OCI-LY7 (cell line): Measurements from ENCODE around the gene ATP2C1. TPM values are rescaled to one million over a fixed set of nuclear protein-coding genes. Genes with fewer than 3 reads are reported as not detected.
"Not testable (repeated sequence)": the region's sequence is repeated elsewhere in the genome, so short reads cannot be mapped to it uniquely, and the experiment has no call there.

ENCODE experiments used
- BruUV-seq: library from RNA; stranded (reverse); fragments of 400-500 nt; replicated peaks from 2 replicates; lab custom pipeline; 2021; lab: Mats Ljungman, UMichigan
- CTCF ChIA-PET: fragments of 300-600 bp; sonication (Branson Sonifier 250); formaldehyde crosslinking; loops from one replicate; lab custom pipeline; 2022; ENCODE audit warnings: antibody characterized with exemption; ENCODE audit not compliant: unreplicated experiment; lab: Charles Lee
- POLR2A ChIA-PET: fragments of 300-600 bp; sonication (Branson Sonifier 250); formaldehyde crosslinking; loops from one replicate; lab custom pipeline; 2022; ENCODE audit warnings: antibody characterized with exemption; lab: Charles Lee
- DNase-seq: peaks from one replicate; pipeline ENCODE4 v3.0.0-alpha.2; 2015; ENCODE audit warnings: low spot score
- H2AFZ ChIP-seq: fragments of 200-600 bp; sonication (generic), shearing (Covaris generic); 2 replicates; pipeline ENCODE4 v1.6.1; 2014; ENCODE audit warnings: mild to moderate bottlenecking, antibody characterized with exemption, low read length, moderate library complexity
- H3K27ac ChIP-seq: fragments of 200-600 bp; sonication (generic); 2 replicates; pipeline ENCODE4 v1.5.1; 2014; ENCODE audit warnings: mixed run types, low read depth, mild to moderate bottlenecking, moderate library complexity, low read length, inconsistent platforms; ENCODE audit not compliant: poor library complexity, severe bottlenecking
- H3K36me3 ChIP-seq: fragments of 200-600 bp; sonication (generic); 2 replicates; pipeline ENCODE4 v1.6.1; 2014; ENCODE audit warnings: mild to moderate bottlenecking, antibody characterized with exemption, low read length, moderate library complexity, mixed read lengths; ENCODE audit not compliant: insufficient read depth
- H3K4me1 ChIP-seq: fragments of 200-600 bp; sonication (generic); 2 replicates; pipeline ENCODE4 v1.5.1; 2014; ENCODE audit warnings: mild to moderate bottlenecking, low read length; ENCODE audit not compliant: insufficient read depth, poor library complexity, severe bottlenecking
- H3K4me2 ChIP-seq: fragments of 200-600 bp; sonication (generic); 2 replicates; pipeline ENCODE4 v1.6.1; 2014; ENCODE audit warnings: mild to moderate bottlenecking, low read length
- H3K4me3 ChIP-seq: fragments of 200-600 bp; sonication (generic); 2 replicates; pipeline ENCODE4 v1.5.1; 2014; ENCODE audit warnings: mild to moderate bottlenecking, low read depth, low read length; ENCODE audit not compliant: poor library complexity, severe bottlenecking
- H3K79me2 ChIP-seq: fragments of 200-600 bp; sonication (generic); 2 replicates; pipeline ENCODE4 v1.6.1; 2016; ENCODE audit warnings: low read depth, mild to moderate bottlenecking, low read length, moderate library complexity, mixed read lengths; ENCODE audit not compliant: insufficient read depth
- H3K9me2 ChIP-seq: fragments of 200-600 bp; sonication (generic); 2 replicates; pipeline ENCODE4 v1.6.1; 2016; ENCODE audit warnings: mild to moderate bottlenecking, low read length, mixed read lengths; ENCODE audit not compliant: insufficient read depth
- H3K9me3 ChIP-seq: fragments of 200-600 bp; sonication (generic); 2 replicates; pipeline ENCODE4 v1.6.1; 2014; ENCODE audit warnings: mild to moderate bottlenecking, mixed run types, low read length, mixed read lengths
- H4K20me1 ChIP-seq: fragments of 200-600 bp; sonication (generic); 2 replicates; pipeline ENCODE4 v1.6.1; 2014; ENCODE audit warnings: mild to moderate bottlenecking, antibody characterized with exemption, low read length, moderate library complexity, mixed read lengths; ENCODE audit not compliant: insufficient read depth
- EZH2phosphoT487 ChIP-seq: fragments of 200-600 bp; sonication (generic); IDR thresholded peaks from 2 replicates; pipeline ENCODE4 v1.6.1; 2018; ENCODE audit warnings: low read depth, borderline replicate concordance, mild to moderate bottlenecking, mixed run types, antibody characterized with exemption, low read length, moderate library complexity, mixed read lengths
- intact Hi-C: fragments of 100-400 bp; cut with micrococcal nuclease; formaldehyde crosslinking; loops from one replicate; pipeline ENCODE4 v1.10.0; 2022; ENCODE audit not compliant: unreplicated experiment
- total RNA-seq, 2 experiments: library from RNA; depleted of rRNA in 1 of 2; stranded (reverse); fragments of >200 nt in 1 of 2; shearing (Covaris generic) in 1 of 2; gene quantifications; 2 replicates each; pipeline ENCODE4 v1.2.3, GENCODE V29; 2014 to 2022
- TF ChIP-seq, protein P1 (sequence below): fragments of 200-600 bp; sonication (generic); conservative IDR thresholded peaks from 2 replicates; pipeline ENCODE4 v1.5.1; 2014; ENCODE audit warnings: mild to moderate bottlenecking, antibody characterized with exemption, low read length, moderate library complexity, mixed read lengths

ATP2C1 gene
- total RNA-seq, 2 experiments from 2014 or later, result 31.1 to 56.8 TPM

DNA sequence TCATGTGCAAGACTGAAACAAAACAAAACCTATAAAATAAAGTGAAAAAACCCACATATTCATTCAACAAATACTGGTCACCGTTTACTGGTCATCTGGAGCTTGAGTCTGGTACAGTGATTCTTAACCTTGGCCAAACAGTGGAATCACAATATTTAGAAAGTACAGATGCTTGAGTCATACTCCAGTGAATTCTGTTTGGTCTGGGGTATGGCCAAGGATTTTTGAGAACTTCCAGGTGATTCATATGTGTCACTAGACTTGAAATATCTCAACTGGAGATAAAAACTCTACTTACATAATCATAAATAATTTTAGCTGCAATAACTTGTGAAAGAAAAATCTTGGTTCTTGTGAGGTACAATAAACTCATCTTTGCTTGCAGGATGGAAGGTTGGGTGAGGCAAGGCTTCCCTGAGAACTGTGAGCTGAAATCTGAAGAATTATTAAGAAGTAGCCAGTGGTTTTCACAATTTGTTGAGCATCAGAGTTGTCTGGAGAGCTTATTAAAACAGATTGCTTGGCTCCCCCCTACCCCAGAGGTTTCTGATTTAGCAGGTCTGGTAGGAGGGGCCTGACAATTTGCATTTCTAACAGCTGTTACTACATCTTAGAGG lies 142.4 kb downstream of the ATP2C1 start:
- no peak overlapping the region for H2AFZ ChIP-seq
- DNase-seq, result no peak
- H3K4me3 ChIP-seq, result no peak overlapping the region
- no peaks in the 10 kb centered on the region for H3K79me2 ChIP-seq
- intact Hi-C loops, result loop anchor here (10.0 kb wide), 1 partner anchor 158 kb away; no protein-coding TSS in a partner anchor
- BruUV-seq, result no TSS peak
- TF ChIP-seq, protein P1, sequence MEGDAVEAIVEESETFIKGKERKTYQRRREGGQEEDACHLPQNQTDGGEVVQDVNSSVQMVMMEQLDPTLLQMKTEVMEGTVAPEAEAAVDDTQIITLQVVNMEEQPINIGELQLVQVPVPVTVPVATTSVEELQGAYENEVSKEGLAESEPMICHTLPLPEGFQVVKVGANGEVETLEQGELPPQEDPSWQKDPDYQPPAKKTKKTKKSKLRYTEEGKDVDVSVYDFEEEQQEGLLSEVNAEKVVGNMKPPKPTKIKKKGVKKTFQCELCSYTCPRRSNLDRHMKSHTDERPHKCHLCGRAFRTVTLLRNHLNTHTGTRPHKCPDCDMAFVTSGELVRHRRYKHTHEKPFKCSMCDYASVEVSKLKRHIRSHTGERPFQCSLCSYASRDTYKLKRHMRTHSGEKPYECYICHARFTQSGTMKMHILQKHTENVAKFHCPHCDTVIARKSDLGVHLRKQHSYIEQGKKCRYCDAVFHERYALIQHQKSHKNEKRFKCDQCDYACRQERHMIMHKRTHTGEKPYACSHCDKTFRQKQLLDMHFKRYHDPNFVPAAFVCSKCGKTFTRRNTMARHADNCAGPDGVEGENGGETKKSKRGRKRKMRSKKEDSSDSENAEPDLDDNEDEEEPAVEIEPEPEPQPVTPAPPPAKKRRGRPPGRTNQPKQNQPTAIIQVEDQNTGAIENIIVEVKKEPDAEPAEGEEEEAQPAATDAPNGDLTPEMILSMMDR, result no peak
- no peak for TF ChIP-seq EZH2phosphoT487
- no peaks in the 10 kb centered on the region for H3K36me3 ChIP-seq
- no peaks in the 10 kb centered on the region for H4K20me1 ChIP-seq
- H3K9me3 ChIP-seq, result no peaks in the 10 kb centered on the region
- POLR2A ChIA-PET, result interaction anchor here (0.6 to 0.8 kb wide), 2 partner anchors 10 to 462 kb away, joined by 3 to 4 read pairs; partner anchors contain the start of genes ASTE1 and NEK11
- no peaks in the 10 kb centered on the region for H3K4me1 ChIP-seq
- H3K4me2 ChIP-seq, result no peak overlapping the region
- CTCF ChIA-PET, result no interaction called here
- H3K27ac ChIP-seq, result no peak overlapping the region
- H3K9me2 ChIP-seq, result no peaks in the 10 kb centered on the region

DNA sequence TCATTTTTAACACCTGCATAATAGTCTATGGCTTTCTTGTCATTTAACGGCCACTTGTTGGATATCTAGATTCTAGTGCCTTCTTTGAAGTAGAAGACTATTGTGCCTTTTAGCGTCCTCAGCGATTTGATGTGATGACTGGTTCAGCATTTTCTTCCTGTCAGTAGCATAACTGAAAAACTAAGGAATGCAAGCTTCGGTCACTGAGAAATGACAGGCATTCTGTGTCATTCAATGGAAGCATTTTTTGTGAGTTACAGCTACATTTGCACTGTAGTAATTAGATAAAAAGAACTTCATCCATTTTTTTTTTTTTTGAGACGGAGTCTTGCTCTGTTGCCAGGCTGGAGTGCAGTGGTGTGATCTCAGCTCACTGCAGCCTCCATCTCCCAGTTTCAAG lies 143.1 kb downstream of the ATP2C1 start:
- Histone ChIP-seq H3K27ac (no peak overlapping the region), H2AFZ (no peak overlapping the region), H3K79me2 (no peaks in the 10 kb centered on the region), H3K36me3 (no peaks in the 10 kb centered on the region), H3K4me3 (no peak overlapping the region), H3K4me2 (no peak overlapping the region), H4K20me1 (no peaks in the 10 kb centered on the region), H3K4me1 (no peaks in the 10 kb centered on the region), H3K9me3 (no peaks in the 10 kb centered on the region), H3K9me2 (no peaks in the 10 kb centered on the region)
- POLR2A ChIA-PET, result interaction anchor here (0.8 to 1.5 kb wide), 3 partner anchors 11 to 13 kb away, joined by 3 to 5 read pairs (median 3); partner anchors contain the start of genes ASTE1 and NEK11
- DNase-seq, result no peak
- TF ChIP-seq, protein P1, result no peak
- no peak for TF ChIP-seq EZH2phosphoT487
- intact Hi-C loops, result loop anchor here (10.0 kb wide), 1 partner anchor 158 kb away; no protein-coding TSS in a partner anchor
- CTCF ChIA-PET, result no interaction called here
- BruUV-seq, result no TSS peak

- H3K27ac ChIP-seq, result no peak overlapping the region
- H3K4me1 ChIP-seq, result no peaks in the 10 kb centered on the region
- H3K4me3 ChIP-seq, result no peak overlapping the region
- DNase-seq, result no peak
- POLR2A ChIA-PET, result interaction anchor here (1.5 kb wide), 1 partner anchor 15 kb away, joined by 5 read pairs; no protein-coding TSS in a partner anchor
- H3K36me3 ChIP-seq, result no peaks in the 10 kb centered on the region
- H3K79me2 ChIP-seq, result no peaks in the 10 kb centered on the region
- no peaks in the 10 kb centered on the region for H3K9me2 ChIP-seq
- BruUV-seq, result no TSS peak
- TF ChIP-seq EZH2phosphoT487, result no peak
- TF ChIP-seq, protein P1, result no peak
- intact Hi-C loops, result loop anchor here (10.0 kb wide), 1 partner anchor 156 kb away; no protein-coding TSS in a partner anchor
- H4K20me1 ChIP-seq, result no peaks in the 10 kb centered on the region
- CTCF ChIA-PET, result no interaction called here
- no peak overlapping the region for H2AFZ ChIP-seq
- H3K9me3 ChIP-seq, result no peaks in the 10 kb centered on the region
- no peak overlapping the region for H3K4me2 ChIP-seq
Observed at GRCh38 chr3:131038326-131038725, 144.4 kb downstream of the ATP2C1 start.

DNA sequence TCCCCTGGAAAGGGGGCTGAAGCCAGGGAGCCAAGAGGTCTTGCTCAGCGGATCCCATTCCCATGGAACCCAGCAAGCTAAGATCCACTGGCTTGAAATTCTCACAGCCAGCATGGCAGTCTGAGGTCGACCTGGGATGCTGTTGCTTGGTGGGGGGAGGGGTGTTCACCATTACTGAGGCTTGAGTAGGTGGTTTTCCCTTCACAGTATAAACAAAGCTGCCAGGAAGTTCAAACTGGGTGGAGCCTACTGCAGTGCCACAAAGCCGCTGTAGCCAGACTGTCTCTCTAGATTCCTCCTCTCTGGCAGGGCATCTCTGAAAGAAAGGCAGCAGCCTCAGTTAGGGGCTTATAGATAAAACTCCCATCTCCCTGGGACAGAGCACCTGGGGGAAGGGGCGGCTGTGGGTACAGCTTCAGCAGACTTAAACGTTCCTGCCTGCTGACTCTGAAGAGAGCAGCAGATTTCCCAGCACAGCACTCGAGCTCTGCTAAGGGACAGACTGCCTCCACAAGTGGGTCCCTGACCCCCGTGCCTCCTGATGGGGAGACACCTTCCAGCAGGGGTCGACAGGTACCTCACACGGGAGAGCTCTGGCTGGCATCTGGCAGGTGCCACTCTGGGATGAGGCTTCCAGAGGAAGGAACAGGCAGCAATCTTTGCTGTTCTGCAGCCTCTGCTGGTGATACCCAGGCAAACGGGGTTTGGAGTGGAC lies 148.5 kb downstream of the ATP2C1 start:
- ChIA-PET POLR2A (interaction anchor here (1.3 kb wide), 1 partner anchor 12 kb away, joined by 3 read pairs; no protein-coding TSS in a partner anchor), CTCF (interaction anchor here (1.2 kb wide), 1 partner anchor 23 kb away, joined by 3 read pairs; no protein-coding TSS in a partner anchor)
- DNase-seq, H3K79me2 ChIP-seq, H3K9me2 ChIP-seq, intact Hi-C loops, H3K9me3 ChIP-seq, H4K20me1 ChIP-seq, H2AFZ ChIP-seq, H3K27ac ChIP-seq, H3K4me1 ChIP-seq, H3K4me3 ChIP-seq, BruUV-seq, H3K36me3 ChIP-seq, H3K4me2 ChIP-seq: not testable (repeated sequence)
